ENCODE measurements around the gene ZEB1.

ZEB1 gene

DNA sequence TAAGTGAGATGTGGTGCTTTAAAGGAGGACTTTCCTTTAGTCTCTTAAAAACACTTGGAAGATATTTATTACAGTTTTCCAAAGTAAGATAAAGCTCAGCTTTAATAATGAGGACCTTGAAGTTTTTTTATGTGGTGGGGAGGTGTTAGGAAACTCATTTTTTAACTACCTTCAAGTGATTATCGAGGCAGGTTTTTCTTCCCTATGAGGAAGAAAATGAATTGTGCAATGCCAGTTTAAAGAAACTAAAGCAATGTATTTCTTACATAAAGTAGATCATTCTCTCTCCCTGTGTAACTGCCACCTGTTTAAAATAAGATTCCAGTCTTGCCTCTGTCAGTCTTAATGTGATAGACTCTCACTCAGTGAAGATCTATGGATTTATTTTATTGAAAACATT, 27.9 kb downstream of the ZEB1 start:
- no peak for TF ChIP-seq TEAD4 (IDR thresholded peaks at IDR 0.05)
- TF ChIP-seq YY1 (IDR thresholded peaks at IDR 0.05; ENCODE audit: low read depth) = no peak
- no peak for TF ChIP-seq RAD21 (IDR thresholded peaks at IDR 0.05; ENCODE audit: low read depth)

DNA sequence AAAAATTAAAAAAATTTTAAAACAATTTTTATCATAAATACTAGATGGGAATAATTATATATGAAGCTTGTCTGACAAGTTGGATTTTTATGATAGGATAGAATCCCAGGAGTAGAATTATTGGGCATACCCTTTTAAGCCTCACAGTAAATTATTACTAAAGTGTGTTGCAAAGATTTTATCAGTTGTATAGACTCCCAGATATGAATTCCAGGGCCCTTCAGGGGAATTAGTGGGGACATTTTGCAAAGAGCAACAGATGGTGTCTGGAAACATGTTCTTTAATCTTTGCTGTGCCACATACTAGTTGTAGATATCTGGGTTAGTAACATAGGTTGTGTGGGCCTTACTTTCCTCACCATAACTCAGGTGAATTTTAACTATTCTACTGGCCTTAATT, 28.7 kb downstream of the ZEB1 start:
- no peak for TF ChIP-seq TAF1 (IDR thresholded peaks at IDR 0.05; ENCODE audit: low read depth)

DNA sequence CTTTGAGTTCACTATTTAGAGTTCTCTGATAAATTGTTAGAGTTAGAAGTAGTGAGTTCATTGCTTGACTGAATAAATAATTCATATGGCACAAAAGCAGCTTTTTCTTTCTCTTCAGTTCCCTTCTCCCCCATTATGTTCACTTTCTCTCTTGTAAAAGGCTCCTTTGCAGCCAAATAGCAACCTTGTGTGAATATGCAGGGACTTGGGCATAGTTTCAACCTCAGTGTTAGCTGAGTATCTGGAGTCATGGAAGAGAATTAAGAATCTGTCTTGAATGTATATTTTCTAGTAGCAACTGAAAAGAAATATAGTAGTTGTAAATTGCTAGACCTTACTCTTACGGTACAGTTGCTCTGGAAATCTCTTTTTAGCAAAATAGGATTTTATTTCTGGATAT, 31.9 kb downstream of the ZEB1 start:
- TF ChIP-seq TAF1 (IDR thresholded peaks at IDR 0.05; ENCODE audit: low read depth) (no peak), RAD21 (IDR thresholded peaks at IDR 0.05; ENCODE audit: low read depth) (no peak)

DNA sequence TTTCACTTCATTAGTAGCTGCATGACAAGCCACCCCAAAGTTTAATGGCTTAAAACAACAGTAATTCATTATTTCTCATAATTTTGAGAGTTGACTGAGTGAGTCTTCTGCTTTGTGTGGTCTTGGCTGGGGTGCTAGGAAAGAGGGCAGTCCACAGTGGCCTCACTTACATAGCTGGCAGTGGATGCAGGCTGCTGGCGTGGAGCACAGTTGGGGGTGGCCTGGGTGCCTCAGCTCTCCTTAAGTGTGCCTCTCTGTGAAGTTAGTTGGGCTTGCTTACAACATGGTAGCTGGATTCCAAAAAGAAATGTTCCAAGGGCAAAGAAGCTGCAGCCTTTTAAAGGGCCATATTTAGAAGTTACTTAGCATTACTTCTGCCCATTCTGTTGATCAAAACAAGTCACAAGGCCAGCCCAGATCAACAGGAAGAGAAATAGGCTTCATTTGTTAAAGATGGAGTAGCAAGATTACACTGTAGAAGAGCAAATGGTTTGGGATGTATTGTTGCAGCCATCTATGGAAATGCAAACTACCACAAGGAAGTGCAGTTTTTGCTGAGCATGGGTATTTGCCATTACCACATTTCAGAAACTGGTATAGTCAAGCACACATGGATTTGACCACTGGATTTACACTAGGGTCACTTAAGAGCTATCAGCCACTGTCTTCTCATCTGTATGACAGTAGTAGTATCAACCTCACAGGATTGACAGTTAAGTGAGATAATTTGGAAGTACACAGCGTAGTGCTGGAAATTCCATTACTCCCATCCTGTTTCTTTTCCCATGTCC, 33.6 kb downstream of the ZEB1 start:
- TF ChIP-seq TAF1 (IDR thresholded peaks at IDR 0.05; ENCODE audit: low read depth) (no peak), CEBPB (IDR thresholded peaks at IDR 0.05) (no peak), NFIC (IDR thresholded peaks at IDR 0.05) (no peak), YY1 (IDR thresholded peaks at IDR 0.05; ENCODE audit: low read depth) (no peak), CREB1 (IDR thresholded peaks at IDR 0.05; ENCODE audit: low read depth) (no peak), RAD21 (IDR thresholded peaks at IDR 0.05; ENCODE audit: low read depth) (no peak), TCF12 (IDR thresholded peaks at IDR 0.05; ENCODE audit: low read depth) (no peak), FOXM1 (IDR thresholded peaks at IDR 0.05; ENCODE audit: borderline replicate concordance, low read depth) (no peak), EGR1 (IDR thresholded peaks at IDR 0.05) (no peak), TEAD4 (IDR thresholded peaks at IDR 0.05) (no peak)
- TF ChIP-seq, protein P1, sequence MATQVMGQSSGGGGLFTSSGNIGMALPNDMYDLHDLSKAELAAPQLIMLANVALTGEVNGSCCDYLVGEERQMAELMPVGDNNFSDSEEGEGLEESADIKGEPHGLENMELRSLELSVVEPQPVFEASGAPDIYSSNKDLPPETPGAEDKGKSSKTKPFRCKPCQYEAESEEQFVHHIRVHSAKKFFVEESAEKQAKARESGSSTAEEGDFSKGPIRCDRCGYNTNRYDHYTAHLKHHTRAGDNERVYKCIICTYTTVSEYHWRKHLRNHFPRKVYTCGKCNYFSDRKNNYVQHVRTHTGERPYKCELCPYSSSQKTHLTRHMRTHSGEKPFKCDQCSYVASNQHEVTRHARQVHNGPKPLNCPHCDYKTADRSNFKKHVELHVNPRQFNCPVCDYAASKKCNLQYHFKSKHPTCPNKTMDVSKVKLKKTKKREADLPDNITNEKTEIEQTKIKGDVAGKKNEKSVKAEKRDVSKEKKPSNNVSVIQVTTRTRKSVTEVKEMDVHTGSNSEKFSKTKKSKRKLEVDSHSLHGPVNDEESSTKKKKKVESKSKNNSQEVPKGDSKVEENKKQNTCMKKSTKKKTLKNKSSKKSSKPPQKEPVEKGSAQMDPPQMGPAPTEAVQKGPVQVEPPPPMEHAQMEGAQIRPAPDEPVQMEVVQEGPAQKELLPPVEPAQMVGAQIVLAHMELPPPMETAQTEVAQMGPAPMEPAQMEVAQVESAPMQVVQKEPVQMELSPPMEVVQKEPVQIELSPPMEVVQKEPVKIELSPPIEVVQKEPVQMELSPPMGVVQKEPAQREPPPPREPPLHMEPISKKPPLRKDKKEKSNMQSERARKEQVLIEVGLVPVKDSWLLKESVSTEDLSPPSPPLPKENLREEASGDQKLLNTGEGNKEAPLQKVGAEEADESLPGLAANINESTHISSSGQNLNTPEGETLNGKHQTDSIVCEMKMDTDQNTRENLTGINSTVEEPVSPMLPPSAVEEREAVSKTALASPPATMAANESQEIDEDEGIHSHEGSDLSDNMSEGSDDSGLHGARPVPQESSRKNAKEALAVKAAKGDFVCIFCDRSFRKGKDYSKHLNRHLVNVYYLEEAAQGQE (IDR thresholded peaks at IDR 0.05; ENCODE audit: low read depth) = no peak
- TF ChIP-seq, protein P2, sequence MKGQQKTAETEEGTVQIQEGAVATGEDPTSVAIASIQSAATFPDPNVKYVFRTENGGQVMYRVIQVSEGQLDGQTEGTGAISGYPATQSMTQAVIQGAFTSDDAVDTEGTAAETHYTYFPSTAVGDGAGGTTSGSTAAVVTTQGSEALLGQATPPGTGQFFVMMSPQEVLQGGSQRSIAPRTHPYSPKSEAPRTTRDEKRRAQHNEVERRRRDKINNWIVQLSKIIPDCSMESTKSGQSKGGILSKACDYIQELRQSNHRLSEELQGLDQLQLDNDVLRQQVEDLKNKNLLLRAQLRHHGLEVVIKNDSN (IDR thresholded peaks at IDR 0.05) = no peak
- TF ChIP-seq, protein P3, sequence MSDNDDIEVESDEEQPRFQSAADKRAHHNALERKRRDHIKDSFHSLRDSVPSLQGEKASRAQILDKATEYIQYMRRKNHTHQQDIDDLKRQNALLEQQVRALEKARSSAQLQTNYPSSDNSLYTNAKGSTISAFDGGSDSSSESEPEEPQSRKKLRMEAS (IDR thresholded peaks at IDR 0.05) = no peak

DNA sequence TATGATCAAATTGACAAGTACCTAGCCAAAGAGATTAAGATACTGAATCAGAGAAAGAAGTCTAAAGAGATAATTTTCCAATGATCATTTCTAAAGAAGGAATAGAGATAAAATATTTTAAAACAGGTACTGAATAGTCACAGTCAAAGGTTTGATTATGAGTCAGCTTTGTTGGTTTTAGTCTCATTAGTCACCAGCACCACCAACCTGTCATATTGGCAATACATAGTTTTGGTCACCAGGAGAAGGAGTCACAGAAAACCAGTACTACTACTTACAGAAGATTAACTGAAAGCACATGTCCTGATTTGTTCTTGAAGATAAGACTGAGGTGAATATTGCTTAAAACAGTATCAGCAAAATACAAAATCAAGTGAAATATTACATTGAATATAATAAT, 34.6 kb downstream of the ZEB1 start:
- peak; percentile 20; the same call in 1 of the 2 replicates for TF ChIP-seq RAD21 (IDR thresholded peaks at IDR 0.05; ENCODE audit: low read depth)
- TF ChIP-seq, protein P1 (IDR thresholded peaks at IDR 0.05; ENCODE audit: low read depth) = no peak

DNA sequence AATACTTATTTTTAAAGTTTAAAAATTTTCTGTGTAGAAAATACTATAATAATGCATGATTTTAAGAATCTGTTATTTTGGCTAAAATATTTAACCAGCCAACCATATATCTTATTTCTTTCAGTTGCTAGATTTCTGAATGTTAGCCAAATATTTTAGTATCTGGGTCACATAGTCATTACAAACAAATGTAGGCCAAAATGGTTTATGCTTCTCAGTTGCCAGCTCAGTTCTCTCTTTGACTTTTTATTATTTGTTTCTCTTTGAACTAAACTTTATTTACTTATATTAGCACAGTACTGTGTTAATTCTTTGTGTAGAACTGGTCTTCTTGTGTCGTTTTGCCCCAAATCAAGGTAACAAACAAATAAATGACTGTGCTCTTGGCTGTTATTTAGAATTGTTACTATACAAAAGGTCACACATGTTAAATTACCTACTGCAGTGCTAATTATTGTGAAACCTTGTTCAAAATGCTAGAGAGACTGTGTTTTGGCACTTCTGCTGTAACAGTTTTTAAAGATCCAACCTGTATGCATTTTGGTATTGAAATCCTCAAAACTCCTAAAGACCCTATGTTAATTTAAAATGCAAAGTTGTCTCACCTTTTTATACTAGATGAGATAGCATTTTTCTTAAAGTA, 39.8 kb downstream of the ZEB1 start:
- no peak for TF ChIP-seq ZBTB7A (IDR thresholded peaks at IDR 0.05; ENCODE audit: low read depth)
- no peak for TF ChIP-seq TAF1 (IDR thresholded peaks at IDR 0.05; ENCODE audit: low read depth)
- no peak for TF ChIP-seq FOXM1 (IDR thresholded peaks at IDR 0.05; ENCODE audit: borderline replicate concordance, low read depth)
- TF ChIP-seq, protein P2 (IDR thresholded peaks at IDR 0.05) = no peak
- TF ChIP-seq CREB1 (IDR thresholded peaks at IDR 0.05; ENCODE audit: low read depth) = no peak
- no peak for TF ChIP-seq CEBPB (IDR thresholded peaks at IDR 0.05)
- TF ChIP-seq, protein P1 (IDR thresholded peaks at IDR 0.05; ENCODE audit: low read depth) = no peak
- TF ChIP-seq YY1 (IDR thresholded peaks at IDR 0.05; ENCODE audit: low read depth) = no peak
- TF ChIP-seq TEAD4 (IDR thresholded peaks at IDR 0.05) = no peak
- TF ChIP-seq RAD21 (IDR thresholded peaks at IDR 0.05; ENCODE audit: low read depth) = no peak
- TF ChIP-seq TCF12 (IDR thresholded peaks at IDR 0.05; ENCODE audit: low read depth) = no peak
- TF ChIP-seq NFIC (IDR thresholded peaks at IDR 0.05) = no peak
- no peak for TF ChIP-seq EGR1 (IDR thresholded peaks at IDR 0.05)
- TF ChIP-seq EP300 (IDR thresholded peaks at IDR 0.05; ENCODE audit: borderline replicate concordance) = no peak
